ENCODE results near the gene PADI4. TPM values are rescaled to one million over a fixed set of nuclear protein-coding genes. Genes with fewer than 3 reads are reported as not detected.

PADI4 gene
- total RNA-seq, 1 donor from 2014 or later, result 0.29 TPM

- H3K27ac Mint-ChIP-seq, result no peak overlapping the region
- DNase-seq (no peak), ATAC-seq (ENCODE audit: low read depth) (no peak)
- H3K27me3 Mint-ChIP-seq, result peaks cover 16% of the 10 kb centered on the region
- TF ChIP-seq CTCF (IDR thresholded peaks at IDR 0.05), result no peak
- no peaks in the 10 kb centered on the region for H3K9me3 Mint-ChIP-seq
- ChIA-PET CTCF (no interaction called here), POLR2A (interaction anchor here (0.7 kb wide), 1 partner anchor 446 kb away, joined by 3 read pairs; no protein-coding TSS in a partner anchor)
- H3K36me3 Mint-ChIP-seq (ENCODE audit: low read depth), result no peaks in the 10 kb centered on the region
- no peaks in the 10 kb centered on the region for H3K4me1 Mint-ChIP-seq
- H3K4me3 Mint-ChIP-seq, result no peak overlapping the region
- intact Hi-C loops (cut with micrococcal nuclease), result no loop called here
These were observed 5.7 kb downstream of the PADI4 start for GRCh38 chr1:17313530-17314309.

GRCh38 chr1:17314491-17314971 is 6.5 kb downstream of the PADI4 start:
- intact Hi-C loops (cut with micrococcal nuclease), result no loop called here
- H3K9me3 Mint-ChIP-seq, result no peaks in the 10 kb centered on the region
- H3K27ac Mint-ChIP-seq, result no peak overlapping the region

GRCh38 chr1:17315542-17316130 is 7.6 kb downstream of the PADI4 start:
- ChIA-PET POLR2A (no interaction called here), CTCF (interaction anchor here (1.4 kb wide), 1 partner anchor 21 kb away, joined by 3 read pairs; no protein-coding TSS in a partner anchor)
- Mint-ChIP-seq H3K4me3 (no peak overlapping the region), H3K4me1 (no peaks in the 10 kb centered on the region), H3K27me3 (peaks cover 5% of the 10 kb centered on the region), H3K36me3 (ENCODE audit: low read depth) (no peaks in the 10 kb centered on the region), H3K27ac (no peak overlapping the region), H3K9me3 (no peaks in the 10 kb centered on the region)
- DNase-seq (no peak), ATAC-seq (ENCODE audit: low read depth) (no peak)
- no peak for TF ChIP-seq CTCF (IDR thresholded peaks at IDR 0.05)
- intact Hi-C loops (cut with micrococcal nuclease), result no loop called here

More at GRCh38 chr1:17314491-17314971, 6.5 kb downstream of the PADI4 start:
- CTCF ChIA-PET, result no interaction called here
- no peak for TF ChIP-seq CTCF (IDR thresholded peaks at IDR 0.05)
- H3K4me1 Mint-ChIP-seq, result no peaks in the 10 kb centered on the region
- no peak for ATAC-seq (ENCODE audit: low read depth)
- no peak overlapping the region for H3K4me3 Mint-ChIP-seq
- no peaks in the 10 kb centered on the region for H3K36me3 Mint-ChIP-seq (ENCODE audit: low read depth)
- POLR2A ChIA-PET, result no interaction called here
- no peak for DNase-seq
- peaks cover 11% of the 10 kb centered on the region for H3K27me3 Mint-ChIP-seq

GRCh38 chr1:17316704-17317103 is 8.7 kb downstream of the PADI4 start:
- ChIA-PET CTCF (interaction anchor here (1.4 kb wide), 1 partner anchor 20 kb away, joined by 3 read pairs; no protein-coding TSS in a partner anchor), POLR2A (no interaction called here)
- no peak for DNase-seq
- H3K4me1 Mint-ChIP-seq, result no peaks in the 10 kb centered on the region
- ATAC-seq (ENCODE audit: low read depth), result no peak
- H3K4me3 Mint-ChIP-seq, result no peak overlapping the region
- H3K27me3 Mint-ChIP-seq, result peaks cover 5% of the 10 kb centered on the region
- H3K36me3 Mint-ChIP-seq (ENCODE audit: low read depth), result no peaks in the 10 kb centered on the region
- no peaks in the 10 kb centered on the region for H3K9me3 Mint-ChIP-seq
- no peak overlapping the region for H3K27ac Mint-ChIP-seq
- intact Hi-C loops (cut with micrococcal nuclease), result no loop called here
- no peak for TF ChIP-seq CTCF (IDR thresholded peaks at IDR 0.05)

- Mint-ChIP-seq H3K4me3 (no peak overlapping the region), H3K4me1 (no peaks in the 10 kb centered on the region), H3K36me3 (ENCODE audit: low read depth) (no peaks in the 10 kb centered on the region), H3K9me3 (no peaks in the 10 kb centered on the region), H3K27me3 (peaks cover 2% of the 10 kb centered on the region), H3K27ac (no peak overlapping the region)
- DNase-seq, result no peak
- POLR2A ChIA-PET, result no interaction called here
- intact Hi-C loops (cut with micrococcal nuclease), result no loop called here
- CTCF ChIA-PET, result no interaction called here
- TF ChIP-seq CTCF (IDR thresholded peaks at IDR 0.05), result no peak
- ATAC-seq (ENCODE audit: low read depth), result no peak
These were observed 10.3 kb downstream of the PADI4 start for GRCh38 chr1:17318262-17318661.
